ENCODE data around the gene AMN.

- TF ChIP-seq CTCF (IDR thresholded peaks at IDR 0.05), result no peak
- no peak for TF ChIP-seq POLR2A (IDR thresholded peaks at IDR 0.05)
These were observed 25.0 kb upstream of the AMN start for GRCh38 chr14:102897299-102898027.
